Lower lobe of right lung (tissue), 2 donors: ENCODE results near the gene SOBP. TPM values are rescaled to one million over a fixed set of nuclear protein-coding genes. Genes with fewer than 3 reads are reported as not detected.
A peak's percentile ranks its signal among the peaks of the same experiment; 100 is the strongest.
"Not testable (repeated sequence)": the region's sequence is repeated elsewhere in the genome, so short reads cannot be mapped to it uniquely, and the experiment has no call there.

ENCODE experiments used
- ATAC-seq, 2 donors: fragments of 200-7000 bp; cut with Tn5 transposase; one replicate each; pipeline ENCODE4 v1.9.1; 2020 to 2022; ENCODE audit warnings: mild to moderate bottlenecking in 2 of 2, moderate library complexity in 2 of 2
- DNase-seq: peaks from one replicate; pipeline ENCODE4 v3.0.0-alpha.2; 2020
- H3K27ac ChIP-seq: fragments of 200-600 bp; one replicate; pipeline ENCODE4 v1.8.0; 2022
- H3K27me3 ChIP-seq: fragments of 200-600 bp; one replicate; pipeline ENCODE4 v1.8.0; 2022; ENCODE audit warnings: low read depth
- H3K36me3 ChIP-seq: fragments of 200-600 bp; one replicate; pipeline ENCODE4 v1.8.0; 2022; ENCODE audit warnings: mild to moderate bottlenecking
- H3K4me1 ChIP-seq: fragments of 200-600 bp; one replicate; pipeline ENCODE4 v1.8.0; 2022
- H3K4me3 ChIP-seq: fragments of 200-600 bp; one replicate; pipeline ENCODE4 v1.8.0; 2022; ENCODE audit warnings: mild to moderate bottlenecking
- H3K9me3 ChIP-seq: fragments of 200-600 bp; one replicate; pipeline ENCODE4 v1.8.0; 2022
- CTCF ChIP-seq: fragments of 200-600 bp; IDR thresholded peaks from one replicate; pipeline ENCODE4 v1.8.0; 2022; ENCODE audit warnings: antibody characterized with exemption, mild to moderate bottlenecking
- intact Hi-C: fragments of 100-400 bp; cut with DNase I; formaldehyde crosslinking; loops from one replicate; pipeline ENCODE4 v1.11.0; 2022
- total RNA-seq: library from RNA; stranded (reverse); fragmentation: NEBNext Ultra II Directional; extraction: Animal tissue kit (Norgen Biotek cat#: 25700); gene quantifications from one replicate; pipeline ENCODE4 v1.2.1, GENCODE V29; 2021
- donor health status: DM: no; HTN: yes; CAD: no; lungs with severe emphysema.

The SOBP gene
- total RNA-seq, 1 donor from 2014 or later: 6.9 TPM

GRCh38 chr6:107459283-107460082 is 30.4 kb upstream of the SOBP start, which contains the start of gene PDSS2:
Gene PDSS2 (minus strand): TSS chr6:107459564. CDS start chr6:107459285, 279 bp downstream.
- Histone ChIP-seq H3K4me3 (peak within 1 kb of the TSS; percentile 81), H3K9me3 (no peaks in the 10 kb centered on the region), H3K36me3 (no peaks in the 10 kb centered on the region), H3K27ac (peak within 1 kb of the TSS; percentile 94), H3K27me3 (no peaks in the 10 kb centered on the region), H3K4me1 (peaks cover 18% of the 10 kb centered on the region)
- peak; percentile 99 to 100 for ATAC-seq
- peak; percentile 100 for DNase-seq
- TF ChIP-seq CTCF: peak; percentile 62
- intact Hi-C loops: no loop called here

GRCh38 chr6:107460083-107460631 is 29.8 kb upstream of the SOBP start:
- intact Hi-C loops: no loop called here
- Histone ChIP-seq H3K27me3 (no peaks in the 10 kb centered on the region), H3K4me1 (peaks cover 18% of the 10 kb centered on the region), H3K4me3 (peak overlapping the region; percentile 81), H3K36me3 (no peaks in the 10 kb centered on the region), H3K9me3 (no peaks in the 10 kb centered on the region), H3K27ac (peak overlapping the region; percentile 94)
- no peak for DNase-seq
- peak in 1 of 2 donors; percentile 36 for ATAC-seq
- no peak for TF ChIP-seq CTCF

- intact Hi-C loops: no loop called here
- Histone ChIP-seq H3K4me3 (no peak overlapping the region), H3K27ac (no peak overlapping the region), H3K36me3 (no peaks in the 10 kb centered on the region), H3K27me3 (no peaks in the 10 kb centered on the region), H3K4me1 (no peaks in the 10 kb centered on the region), H3K9me3 (no peaks in the 10 kb centered on the region)
- no peak for TF ChIP-seq CTCF
- no peak for ATAC-seq
- no peak for DNase-seq
Observed at GRCh38 chr6:107466062-107466461, 23.9 kb upstream of the SOBP start.

- DNase-seq: no peak
- Histone ChIP-seq H3K4me3 (no peak overlapping the region), H3K9me3 (no peaks in the 10 kb centered on the region), H3K27ac (no peak overlapping the region), H3K4me1 (no peaks in the 10 kb centered on the region), H3K27me3 (no peaks in the 10 kb centered on the region), H3K36me3 (no peaks in the 10 kb centered on the region)
- TF ChIP-seq CTCF: no peak
- no peak for ATAC-seq
- intact Hi-C loops: no loop called here
Observed at GRCh38 chr6:107470364-107470763, 19.6 kb upstream of the SOBP start.

- DNase-seq: no peak
- H3K27me3 ChIP-seq: no peaks in the 10 kb centered on the region
- H3K27ac ChIP-seq: no peak overlapping the region
- H3K36me3 ChIP-seq: no peaks in the 10 kb centered on the region
- intact Hi-C loops: no loop called here
- H3K9me3 ChIP-seq: no peaks in the 10 kb centered on the region
- ATAC-seq: no peak
- no peak overlapping the region for H3K4me3 ChIP-seq
- no peaks in the 10 kb centered on the region for H3K4me1 ChIP-seq
- no peak for TF ChIP-seq CTCF
Observed at GRCh38 chr6:107473660-107474059, 16.3 kb upstream of the SOBP start.

- H3K36me3 ChIP-seq, ATAC-seq, H3K4me1 ChIP-seq, intact Hi-C loops, H3K27me3 ChIP-seq, H3K4me3 ChIP-seq, H3K27ac ChIP-seq, H3K9me3 ChIP-seq, DNase-seq: not testable (repeated sequence)
Observed at GRCh38 chr6:107475360-107475759, 14.6 kb upstream of the SOBP start.

- H3K27ac ChIP-seq, H3K9me3 ChIP-seq, intact Hi-C loops, H3K36me3 ChIP-seq, H3K27me3 ChIP-seq, H3K4me3 ChIP-seq, H3K4me1 ChIP-seq, DNase-seq: not testable (repeated sequence)
- ATAC-seq: peak in 1 of 2 donors; percentile 67
Observed at GRCh38 chr6:107475826-107476225, 14.1 kb upstream of the SOBP start.
